Measurements from ENCODE around the gene TRPM2. TPM values are rescaled to one million over a fixed set of nuclear protein-coding genes. Genes with fewer than 3 reads are reported as not detected.

Gene TRPM2
- polyA plus RNA-seq, 1 donor = 0.57 TPM

- no peak for DNase-seq
These were observed 76.5 kb downstream of the TRPM2 start for GRCh38 chr21:44429894-44430293.

- no peak for DNase-seq
These were observed 77.9 kb downstream of the TRPM2 start for GRCh38 chr21:44431300-44431699.

- no peak for DNase-seq
These were observed 79.7 kb downstream of the TRPM2 start for GRCh38 chr21:44432841-44433790.

- DNase-seq = no peak
These were observed 80.6 kb downstream of the TRPM2 start for GRCh38 chr21:44433791-44434567.

GRCh38 chr21:44434568-44434925 is 81.1 kb downstream of the TRPM2 start:
- DNase-seq = no peak

- DNase-seq = no peak
These were observed 81.7 kb downstream of the TRPM2 start for GRCh38 chr21:44434936-44435635.

- no peak for DNase-seq
These were observed 82.7 kb downstream of the TRPM2 start for GRCh38 chr21:44436111-44436611.

- DNase-seq = no peak
These were observed 83.5 kb downstream of the TRPM2 start for GRCh38 chr21:44436958-44437357.

GRCh38 chr21:44437371-44437695 is 83.9 kb downstream of the TRPM2 start:
- DNase-seq = no peak

GRCh38 chr21:44437696-44438431 is 84.4 kb downstream of the TRPM2 start:
- DNase-seq = no peak

- DNase-seq = no peak
These were observed 85.2 kb downstream of the TRPM2 start for GRCh38 chr21:44438531-44439210.

- no peak for DNase-seq
These were observed 85.8 kb downstream of the TRPM2 start for GRCh38 chr21:44439211-44439600.

- DNase-seq = no peak
These were observed 87.0 kb downstream of the TRPM2 start for GRCh38 chr21:44440241-44441040.

GRCh38 chr21:44441041-44441400 is 87.6 kb downstream of the TRPM2 start:
- DNase-seq = no peak

- DNase-seq = no peak
These were observed 88.3 kb downstream of the TRPM2 start for GRCh38 chr21:44441581-44442265.

- no peak for DNase-seq
These were observed 89.1 kb downstream of the TRPM2 start for GRCh38 chr21:44442266-44443125.

- no peak for DNase-seq
These were observed 90.0 kb downstream of the TRPM2 start for GRCh38 chr21:44443291-44443890.

- DNase-seq = no peak
These were observed 90.5 kb downstream of the TRPM2 start for GRCh38 chr21:44443891-44444285.
